Measurements from ENCODE around the gene NIPAL3. TPM values are rescaled to one million over a fixed set of nuclear protein-coding genes. Genes with fewer than 3 reads are reported as not detected.

Gene NIPAL3
- total RNA-seq, result 11.9 and 32.7 TPM in 2 replicates

DNA sequence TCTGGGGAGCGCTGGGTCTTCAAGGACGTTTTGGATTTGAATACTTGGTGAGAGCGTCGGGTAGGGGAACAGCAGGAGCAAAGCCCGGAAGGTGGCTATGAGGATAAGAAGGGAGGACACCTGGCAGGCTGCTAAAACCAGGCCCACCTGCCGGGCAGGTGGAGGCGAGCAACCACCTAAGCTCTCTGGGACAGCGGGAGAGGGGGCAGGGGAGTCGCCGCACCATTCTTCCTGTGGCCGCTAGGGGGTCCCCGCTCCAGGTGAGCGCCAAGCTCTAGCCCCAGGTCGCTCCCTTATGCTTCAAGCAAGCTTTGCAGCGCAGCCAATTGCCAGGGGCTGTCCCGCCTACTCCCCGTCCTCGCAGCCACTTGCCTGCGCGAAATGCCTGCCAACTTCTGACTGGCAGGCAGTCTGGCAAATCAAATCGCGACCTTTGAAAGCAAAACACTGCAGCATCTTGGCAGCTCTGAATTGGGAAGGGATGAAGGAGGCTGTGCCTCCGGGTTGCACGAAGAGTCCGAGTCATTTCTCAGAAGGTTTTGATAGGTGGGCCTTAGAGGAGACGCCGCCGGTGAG lies at the start of gene NIPAL3:
NIPAL3 (plus strand) TSS at position 469 of the 576 bp plus-strand sequence. CDS start 3,746 bp downstream, outside the sequence.

DNA sequence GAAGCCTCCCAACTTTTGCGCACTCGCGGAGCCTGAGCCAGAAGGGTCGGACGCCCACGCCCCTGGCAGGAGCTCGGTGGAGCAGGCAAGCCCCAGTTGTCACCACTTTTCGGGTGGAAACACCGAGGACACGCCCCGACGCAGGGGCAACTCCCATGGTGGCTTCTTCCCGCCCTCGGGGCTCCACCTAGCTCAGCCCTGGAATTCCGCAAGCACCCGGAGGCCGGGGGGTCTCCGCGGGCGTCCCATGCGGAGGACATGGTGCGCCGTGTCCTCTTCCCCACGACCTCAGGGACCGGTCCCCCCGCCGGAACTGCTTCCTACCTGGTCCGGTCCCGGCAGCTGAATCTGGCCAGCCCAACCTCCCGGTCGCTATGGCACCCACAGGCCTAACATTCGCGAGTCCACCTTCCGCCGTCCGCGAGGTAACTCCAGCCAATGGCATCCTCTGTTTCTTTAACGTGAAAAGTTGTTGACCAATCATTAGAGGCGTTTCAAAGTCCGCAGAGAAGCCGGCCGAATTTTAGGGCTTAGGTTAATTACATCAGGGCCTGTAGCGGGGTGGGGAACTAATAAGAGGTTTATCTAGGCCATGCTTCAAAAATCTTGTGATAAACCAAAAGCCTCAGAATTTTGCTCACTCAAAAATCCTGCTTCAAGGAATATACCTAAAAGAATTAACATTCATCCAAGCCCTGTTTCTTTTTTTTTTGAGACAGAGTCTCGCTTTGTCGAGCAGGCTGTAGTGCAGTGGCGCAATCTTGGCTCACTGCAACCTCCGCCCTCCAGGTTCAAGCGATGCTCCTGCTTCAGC lies 2.0 kb upstream of the NIPAL3 start, which contains the start of gene STPG1:
STPG1 (minus strand) TSS at position 433 of the 814 bp plus-strand sequence. CDS start 12,394 bp downstream, outside the sequence.

DNA sequence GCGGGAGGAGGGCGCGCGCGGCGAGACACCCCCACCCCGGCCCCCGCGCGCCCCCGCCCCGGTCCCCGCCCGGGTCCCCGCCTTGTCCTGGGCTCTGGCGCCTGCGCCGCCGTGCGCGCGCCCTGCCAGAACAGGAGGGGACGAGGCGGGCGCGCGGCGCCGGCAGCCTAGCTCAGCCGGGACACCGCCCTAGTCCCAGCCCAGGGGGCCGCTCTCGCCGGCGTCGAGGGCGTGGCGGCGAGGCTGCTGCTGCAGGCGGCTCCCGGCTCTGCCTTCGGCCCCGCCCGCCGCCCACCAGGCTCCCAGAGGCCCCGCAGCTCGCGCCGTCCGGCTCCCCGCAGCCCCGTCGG lies 87.1 kb downstream of the NIPAL3 start, which contains the start of gene RCAN3:
RCAN3 (plus strand) TSS at position 128 of the 350 bp plus-strand sequence. CDS start 11,537 bp downstream, outside the sequence.

Other genes with a start within 250 kb of the NIPAL3 start
- 0.09 TPM in 1 of 2 replicates, not detected in the other for gene IFNLR1, start 228.5 kb upstream of the NIPAL3 start, total RNA-seq
- not detected in 2 replicates for gene GRHL3, start 96.4 kb upstream of the NIPAL3 start, total RNA-seq
- gene STPG1, start 2.0 kb upstream of the NIPAL3 start, total RNA-seq, result 1.5 and 2.9 TPM in 2 replicates
- gene RCAN3, start 87.0 kb downstream of the NIPAL3 start, total RNA-seq, result 1.1 and 1.3 TPM in 2 replicates
- not detected in 2 replicates for gene NCMAP, start 140.3 kb downstream of the NIPAL3 start, total RNA-seq
- gene SRRM1, start 227.5 kb downstream of the NIPAL3 start, total RNA-seq, result 22.4 and 29.9 TPM in 2 replicates